Measurements from ENCODE around the gene COG1.

Gene COG1

GRCh38 chr17:73231395-73231794 is 38.5 kb downstream of the COG1 start:
- no peak for DNase-seq

DNA sequence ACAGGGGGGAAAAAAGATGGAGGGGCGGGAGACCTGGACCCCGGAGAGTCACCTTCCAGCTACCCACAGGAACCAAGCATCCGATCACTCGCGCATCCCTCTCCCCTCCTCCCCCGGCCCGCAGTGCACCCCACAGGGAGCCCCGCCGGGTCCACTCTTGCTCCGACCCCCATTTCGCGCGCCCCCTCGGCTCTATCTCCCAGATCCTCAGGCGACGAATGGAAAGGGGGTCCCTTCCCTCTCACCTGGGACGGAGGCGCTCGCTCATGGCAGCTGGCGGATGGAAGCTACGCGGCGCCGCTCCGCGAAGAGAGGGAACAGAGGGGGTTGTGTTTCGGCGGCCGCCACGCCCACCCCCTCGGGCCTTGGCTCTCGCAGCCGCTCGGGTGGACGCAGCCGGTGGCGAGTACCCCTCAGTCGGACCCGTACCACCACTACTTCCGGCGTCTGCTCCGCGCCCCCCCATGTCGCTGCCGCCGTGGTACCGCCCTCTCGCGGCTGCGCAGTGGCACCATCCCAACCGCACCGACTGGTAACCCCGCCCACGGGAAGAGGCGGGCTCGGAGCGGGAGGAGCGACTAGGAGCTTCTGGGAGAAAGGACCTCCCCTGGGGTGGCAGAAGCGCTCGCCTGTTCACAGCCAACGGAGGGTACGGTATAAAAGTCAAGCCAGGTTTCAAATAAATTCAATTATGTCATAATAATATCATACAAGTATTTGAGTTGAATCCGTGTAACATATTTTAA is 39.2 kb downstream of the COG1 start:
- DNase-seq = peak; percentile 95 to 96

GRCh38 chr17:73232587-73233373 is 39.9 kb downstream of the COG1 start:
- no peak for DNase-seq

DNA sequence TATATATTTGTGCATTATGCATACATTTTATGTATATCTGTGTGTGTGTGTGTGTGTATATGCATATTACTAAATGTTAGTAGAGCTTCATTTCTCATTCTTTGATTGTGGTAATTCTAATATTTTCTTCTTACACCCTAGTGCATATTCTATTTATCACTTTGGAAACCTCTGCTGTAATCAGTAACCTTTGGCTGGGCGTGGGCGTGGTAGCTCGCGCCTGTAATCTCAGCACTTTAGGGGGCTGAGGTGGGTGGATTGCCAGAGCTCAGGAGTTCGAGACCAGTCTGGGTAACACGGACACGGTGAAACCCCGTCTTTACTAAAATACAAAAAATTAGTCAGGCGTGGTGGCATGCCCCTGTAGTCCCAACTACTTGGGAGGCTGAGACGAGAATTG is 41.9 kb downstream of the COG1 start:
- no peak for DNase-seq

DNA sequence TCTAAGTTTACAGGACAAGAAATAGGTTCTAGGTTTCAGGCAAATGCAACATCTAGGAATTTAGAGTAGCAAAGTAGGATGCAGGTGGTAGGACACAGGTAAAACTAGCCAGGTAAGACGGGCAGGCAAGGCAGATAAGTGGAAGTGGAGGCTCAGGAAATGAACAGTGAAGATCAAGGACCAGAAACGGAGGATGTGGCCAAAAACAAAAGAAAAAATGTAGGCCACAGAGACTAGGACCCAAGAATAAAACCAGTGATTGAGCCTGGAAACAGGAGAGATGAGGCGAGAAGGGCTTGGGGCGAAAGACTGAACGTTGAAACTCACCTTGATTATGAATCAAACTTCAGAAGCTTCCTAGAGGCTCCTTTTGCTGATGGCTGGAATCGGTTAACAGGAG is 44.9 kb downstream of the COG1 start:
- DNase-seq = no peak

GRCh38 chr17:73240561-73240960 is 47.7 kb downstream of the COG1 start:
- DNase-seq = no peak

DNA sequence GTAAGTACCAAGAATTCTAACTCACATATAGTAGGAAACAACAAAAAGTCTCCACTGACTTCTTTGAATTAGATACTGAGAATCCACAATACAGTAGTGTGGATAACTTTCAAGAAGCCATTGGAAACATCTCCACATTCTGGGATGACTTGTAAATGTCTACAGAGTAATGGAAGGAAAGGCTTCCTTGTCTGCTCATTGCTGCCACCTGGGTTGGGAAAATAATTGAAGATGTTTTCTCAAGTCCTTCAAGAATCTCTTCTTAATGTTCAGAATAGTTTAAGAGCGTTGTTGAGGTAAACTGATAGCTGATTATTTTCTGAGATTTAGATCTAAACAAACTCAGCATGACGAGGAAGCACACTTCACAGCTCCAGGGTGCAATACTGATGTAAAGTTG is 54.9 kb downstream of the COG1 start:
- no peak for DNase-seq

DNA sequence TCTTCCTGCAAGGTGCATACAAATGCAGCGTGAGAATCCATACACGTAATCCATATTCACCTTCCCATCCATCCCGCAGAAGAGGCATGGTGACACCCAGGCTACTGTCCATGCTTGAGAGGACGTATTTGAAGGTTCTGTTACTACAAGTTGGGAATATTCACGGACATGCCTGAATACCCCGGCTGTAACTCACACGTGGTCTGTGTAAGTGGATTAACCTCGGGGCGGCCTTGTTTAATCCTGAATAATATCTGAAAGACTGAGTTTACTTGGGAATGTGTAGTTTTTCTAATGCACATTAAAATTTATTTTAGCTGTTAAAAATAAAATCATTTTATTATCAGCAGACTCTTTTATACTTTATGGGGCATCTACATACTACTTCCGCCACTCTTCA is 55.7 kb downstream of the COG1 start:
- no peak for DNase-seq

DNA sequence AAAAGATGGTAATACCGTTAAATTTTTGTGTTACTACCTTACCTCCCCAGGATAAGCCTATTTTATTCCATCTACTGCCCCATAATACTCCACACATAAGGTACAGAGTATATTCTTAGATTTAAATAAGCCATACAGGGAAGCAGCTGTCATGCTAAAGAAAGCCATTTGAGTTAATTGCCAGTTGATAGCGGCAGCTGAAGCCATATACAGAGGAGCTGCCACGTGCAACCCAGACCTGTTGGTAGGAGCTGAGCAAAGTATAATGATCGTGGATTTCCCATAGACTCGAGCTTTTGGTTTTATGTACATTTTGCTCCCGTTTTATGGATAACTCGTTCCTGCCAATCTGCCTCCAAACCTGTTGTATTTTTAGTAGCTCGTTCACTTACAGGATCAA is 56.8 kb downstream of the COG1 start:
- no peak for DNase-seq

- DNase-seq = no peak
Measured at GRCh38 chr17:73250851-73251640, 58.2 kb downstream of the COG1 start.

DNA sequence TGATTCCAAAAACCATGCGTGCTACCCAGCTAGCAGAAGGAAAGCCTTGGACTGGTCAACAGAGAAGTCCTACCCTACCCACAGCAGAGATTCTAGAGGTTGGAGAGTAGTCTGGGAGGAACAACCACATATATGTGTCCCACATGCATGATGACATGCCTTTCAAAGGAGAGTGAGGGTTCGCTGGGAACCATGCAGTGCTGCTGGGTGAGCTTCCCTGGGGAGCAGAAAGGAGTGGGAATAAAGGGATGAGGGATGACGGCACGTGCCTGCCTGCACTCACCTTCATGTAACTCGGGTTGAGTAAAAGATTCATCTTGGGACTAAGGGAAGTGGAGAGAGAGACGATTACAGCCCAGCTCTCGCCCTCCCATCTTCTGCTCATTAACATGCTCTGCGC is 59.0 kb downstream of the COG1 start:
- no peak for DNase-seq

GRCh38 chr17:73255671-73256181 is 62.9 kb downstream of the COG1 start:
- DNase-seq = peak in 1 of 2 donors; percentile 44

DNA sequence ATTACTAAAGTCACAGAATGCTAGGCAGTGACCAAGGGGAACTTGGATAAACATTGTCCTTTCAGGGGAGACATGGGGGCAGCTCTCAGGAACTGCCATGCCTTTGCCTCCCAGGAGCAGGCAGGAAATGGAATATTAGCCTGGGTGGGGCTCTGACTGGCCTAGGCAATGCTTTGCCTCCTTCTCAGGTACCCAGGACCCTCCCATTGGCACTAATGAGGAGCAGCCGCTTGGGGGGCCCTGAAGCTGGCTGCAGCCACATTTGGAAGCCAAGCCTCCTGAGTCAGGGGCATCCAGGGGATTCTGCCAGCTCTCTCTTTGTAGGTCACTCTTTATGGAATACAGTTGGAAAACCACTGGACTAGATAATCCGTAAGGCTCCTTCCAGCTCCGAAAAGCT is 63.4 kb downstream of the COG1 start:
- no peak for DNase-seq

- no peak for DNase-seq
Measured at GRCh38 chr17:73257516-73257915, 64.7 kb downstream of the COG1 start.

Data from hippocampal formation (tissue), 2 donors.